HFFc6 (cell line): ENCODE data around the gene SDC3. TPM values are rescaled to one million over a fixed set of nuclear protein-coding genes. Genes with fewer than 3 reads are reported as not detected.

Experiments
- DNase-seq: peaks from one replicate; pipeline ENCODE4 v3.0.0-alpha.2; 2018
- H3K27ac Mint-ChIP-seq: 2 replicates; pipeline ENCODE4 v1.8.0; 2020; ENCODE audit warnings: mild to moderate bottlenecking, mixed read lengths
- H3K27me3 Mint-ChIP-seq: 2 replicates; pipeline ENCODE4 v1.8.0; 2021; ENCODE audit warnings: mild to moderate bottlenecking, moderate library complexity, mixed read lengths; ENCODE audit not compliant: insufficient read depth
- H3K36me3 Mint-ChIP-seq: 2 replicates; pipeline ENCODE4 v1.8.0; 2021; ENCODE audit warnings: low read depth, mixed read lengths
- H3K4me1 Mint-ChIP-seq: 2 replicates; pipeline ENCODE4 v1.8.0; 2020; ENCODE audit warnings: low read depth, mixed read lengths
- H3K4me3 Mint-ChIP-seq: 2 replicates; pipeline ENCODE4 v1.8.0; 2020; ENCODE audit warnings: mild to moderate bottlenecking, moderate library complexity, mixed read lengths
- H3K9me3 Mint-ChIP-seq: 2 replicates; pipeline ENCODE4 v1.8.0; 2020; ENCODE audit warnings: mild to moderate bottlenecking, mixed read lengths
- CTCF ChIP-seq: fragments of 200-600 bp; sonication (generic); IDR thresholded peaks from 2 replicates; pipeline ENCODE4 v1.5.0; 2021; ENCODE audit warnings: antibody characterized with exemption, mild to moderate bottlenecking
- total RNA-seq, 6 experiments: library from RNA; stranded (reverse); fragmentation: NEBNext Ultra II Directional; extraction: Animal tissue kit (Norgen Biotek cat#: 25700); gene quantifications; 2 replicates in 1 of 6; 3 replicates in 5 of 6; pipeline ENCODE4 v1.2.3, GENCODE V29; 2021

SDC3 gene
- total RNA-seq, 6 experiments from 2014 or later: 50.9 to 60.5 (median 56.7) TPM

GRCh38 chr1:30894508-30894973 lies 14.0 kb downstream of the SDC3 start:
- DNase-seq: no peak
- Mint-ChIP-seq H3K36me3 (no peaks in the 10 kb centered on the region), H3K9me3 (no peaks in the 10 kb centered on the region), H3K27me3 (peaks cover 3% of the 10 kb centered on the region), H3K4me3 (no peak overlapping the region), H3K27ac (no peak overlapping the region), H3K4me1 (peaks cover 5% of the 10 kb centered on the region)
- no peak for TF ChIP-seq CTCF

GRCh38 chr1:30893776-30894507 lies 14.6 kb downstream of the SDC3 start:
- H3K36me3 Mint-ChIP-seq: no peaks in the 10 kb centered on the region
- no peak overlapping the region for H3K4me3 Mint-ChIP-seq
- no peak for TF ChIP-seq CTCF
- DNase-seq: no peak
- H3K27me3 Mint-ChIP-seq: peaks cover 3% of the 10 kb centered on the region
- no peak overlapping the region for H3K27ac Mint-ChIP-seq
- no peaks in the 10 kb centered on the region for H3K9me3 Mint-ChIP-seq
- peaks cover 9% of the 10 kb centered on the region for H3K4me1 Mint-ChIP-seq

DNA sequence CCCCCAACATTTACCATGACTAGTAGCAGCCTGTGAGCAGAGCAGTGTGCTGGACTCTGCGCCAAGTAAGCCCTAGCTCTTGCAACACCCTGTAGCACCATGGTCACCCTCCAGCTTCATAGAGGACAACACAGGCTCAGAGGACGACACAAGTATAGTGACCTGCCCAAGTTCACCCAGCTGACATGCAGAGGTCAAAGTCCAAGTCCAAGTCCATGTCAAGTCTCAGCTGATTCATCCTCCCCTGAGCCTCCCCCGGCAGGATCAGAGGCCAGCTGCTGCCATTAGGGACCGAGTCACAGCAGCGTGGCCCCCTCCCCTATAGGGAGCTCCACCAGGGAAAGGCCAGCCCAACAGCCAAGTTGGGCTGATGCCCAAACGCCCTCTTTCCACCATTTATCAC lies 15.9 kb downstream of the SDC3 start:
- peaks cover 22% of the 10 kb centered on the region for H3K4me1 Mint-ChIP-seq
- no peak overlapping the region for H3K4me3 Mint-ChIP-seq
- H3K36me3 Mint-ChIP-seq: no peaks in the 10 kb centered on the region
- no peak for DNase-seq
- no peak overlapping the region for H3K27ac Mint-ChIP-seq
- no peaks in the 10 kb centered on the region for H3K9me3 Mint-ChIP-seq
- H3K27me3 Mint-ChIP-seq: peaks cover 3% of the 10 kb centered on the region
- TF ChIP-seq CTCF: no peak

DNA sequence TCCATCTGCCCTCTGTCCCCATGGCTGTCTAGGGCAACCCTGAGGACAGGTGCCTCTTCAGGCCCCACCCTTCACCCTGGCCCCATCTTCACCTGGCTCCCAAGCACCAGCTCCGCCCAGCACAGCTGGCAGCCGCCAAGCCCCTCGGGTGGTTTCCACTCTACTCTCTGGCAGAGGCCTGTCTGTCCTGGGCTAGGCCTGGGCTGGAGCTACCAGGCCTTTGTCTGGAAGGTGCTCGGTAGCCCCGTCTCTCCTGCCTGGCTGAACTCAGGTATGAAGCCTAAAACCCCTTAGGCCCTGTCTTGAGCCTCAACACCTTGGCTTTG lies 17.4 kb downstream of the SDC3 start:
- no peak overlapping the region for H3K27ac Mint-ChIP-seq
- H3K9me3 Mint-ChIP-seq: no peaks in the 10 kb centered on the region
- peaks cover 28% of the 10 kb centered on the region for H3K4me1 Mint-ChIP-seq
- H3K36me3 Mint-ChIP-seq: no peaks in the 10 kb centered on the region
- no peak for DNase-seq
- peaks cover 3% of the 10 kb centered on the region for H3K27me3 Mint-ChIP-seq
- no peak overlapping the region for H3K4me3 Mint-ChIP-seq
- TF ChIP-seq CTCF: no peak

DNA sequence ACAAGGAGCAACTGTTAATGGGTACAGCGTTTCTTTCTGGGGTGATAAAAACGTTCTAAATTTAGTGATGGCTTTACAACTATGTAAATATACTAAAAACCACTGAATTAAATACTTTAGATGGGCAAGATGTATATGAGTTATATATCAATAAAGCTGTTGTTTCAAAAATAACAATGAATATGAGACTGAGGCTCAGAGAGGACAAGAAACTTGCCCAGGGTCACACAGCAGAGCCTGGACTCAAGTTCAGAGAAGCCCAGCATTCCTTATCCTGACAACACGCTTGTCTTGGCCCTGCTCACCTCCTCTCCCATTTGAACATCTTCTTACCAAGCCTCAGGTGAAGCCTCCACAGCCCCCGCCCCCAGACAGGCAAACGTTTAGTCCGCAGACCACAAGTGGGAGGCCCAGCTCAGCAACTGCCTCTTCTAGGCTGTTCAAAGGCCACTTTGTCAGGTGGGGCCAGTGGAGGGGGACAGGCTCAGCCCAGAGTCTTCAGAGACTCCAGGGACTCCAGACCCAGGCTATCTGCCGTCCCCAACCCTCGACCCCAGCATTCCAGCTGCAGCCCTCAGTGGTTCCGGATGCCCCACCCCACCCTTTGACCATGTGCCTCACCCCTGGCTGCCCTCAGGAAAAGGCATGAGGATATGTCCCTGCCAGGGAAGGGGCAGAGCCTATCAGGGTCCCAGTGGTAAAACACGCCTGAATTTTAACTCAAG lies 17.9 kb downstream of the SDC3 start:
- H3K27me3 Mint-ChIP-seq: no peaks in the 10 kb centered on the region; the same call in none of the 2 replicates
- DNase-seq: no peak
- peaks cover 28% of the 10 kb centered on the region for H3K4me1 Mint-ChIP-seq
- no peaks in the 10 kb centered on the region for H3K36me3 Mint-ChIP-seq
- H3K27ac Mint-ChIP-seq: no peak overlapping the region
- no peak overlapping the region for H3K4me3 Mint-ChIP-seq
- H3K9me3 Mint-ChIP-seq: no peaks in the 10 kb centered on the region
- TF ChIP-seq CTCF: no peak
